GM12864 (cell line): ENCODE results near the gene HDHD3.

Experiments
- DNase-seq: peaks from one replicate; pipeline ENCODE4 v3.0.0-alpha.2; 2011; ENCODE audit warnings: low read depth
- H3K4me3 ChIP-seq: 2 replicates; pipeline ENCODE4 v1.5.1; 2011; ENCODE audit warnings: mild to moderate bottlenecking, low read depth, low read length, control low read depth
- CTCF ChIP-seq: IDR thresholded peaks from 2 replicates; pipeline ENCODE4 v1.5.1; 2011; ENCODE audit warnings: low read depth, mild to moderate bottlenecking, moderate library complexity, low read length, control low read depth, inconsistent platforms; ENCODE audit errors: missing control alignments

Gene HDHD3

GRCh38 chr9:113349445-113350094 lies 27.2 kb downstream of the HDHD3 start, which contains the start of gene BSPRY:
TSS of gene BSPRY (plus strand) at chr9:113349541. CDS start at chr9:113349580, 39 bp downstream.
- no peak for TF ChIP-seq CTCF
- H3K4me3 ChIP-seq = peak within 1 kb of the TSS; percentile 72
- DNase-seq = no peak

GRCh38 chr9:113349066-113349444 lies 27.7 kb downstream of the HDHD3 start:
- no peak for DNase-seq
- no peak for TF ChIP-seq CTCF
- peak overlapping the region; percentile 72; the same call in 1 of the 2 replicates for H3K4me3 ChIP-seq

GRCh38 chr9:113348437-113348836 lies 28.3 kb downstream of the HDHD3 start:
- no peak for DNase-seq
- TF ChIP-seq CTCF = no peak
- H3K4me3 ChIP-seq = no peak overlapping the region

GRCh38 chr9:113345671-113346070 lies 31.1 kb downstream of the HDHD3 start:
- TF ChIP-seq CTCF = no peak
- DNase-seq = no peak
- H3K4me3 ChIP-seq = no peak overlapping the region

- H3K4me3 ChIP-seq = no peak overlapping the region
- no peak for TF ChIP-seq CTCF
- no peak for DNase-seq
Measured at GRCh38 chr9:113345190-113345589, 31.6 kb downstream of the HDHD3 start.

GRCh38 chr9:113343732-113344231 lies 33.0 kb downstream of the HDHD3 start:
- TF ChIP-seq CTCF = no peak
- DNase-seq = no peak
- no peak overlapping the region for H3K4me3 ChIP-seq
